Measurements from ENCODE around the gene CAPN2.
A peak's percentile ranks its signal among the peaks of the same experiment; 100 is the strongest.

DNA sequence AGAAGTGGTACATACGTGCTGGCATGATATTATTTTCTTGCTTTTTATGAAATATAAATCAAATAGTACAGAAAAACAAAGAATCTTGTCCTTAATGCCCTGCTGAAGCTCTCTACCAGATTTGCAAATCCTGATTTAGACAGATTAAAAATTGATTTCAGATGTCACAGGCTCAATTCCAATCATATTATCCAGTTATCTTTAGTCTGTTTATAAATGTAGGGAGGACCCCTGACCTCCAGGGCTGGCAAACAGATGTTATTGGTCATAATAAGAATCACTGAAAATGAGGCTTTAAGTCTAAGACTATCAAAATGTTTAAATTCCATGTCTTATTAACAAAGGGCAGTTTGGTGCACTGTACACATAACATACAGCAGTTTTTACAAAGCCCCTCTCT, 71.3 kb downstream of the CAPN2 start:
- TF ChIP-seq SMC3 (IDR thresholded peaks at IDR 0.05; ENCODE audit: low read depth, low read length) (no peak), POLR2AphosphoS5 (IDR thresholded peaks at IDR 0.05; ENCODE audit: low read depth, low read length) (no peak), EP300 (IDR thresholded peaks at IDR 0.05; ENCODE audit: borderline replicate concordance in 1 of 2, low read depth in 1 of 2, low read length in 1 of 2) (0 out of 4 replicates have a peak, but pooled peaks of 1 of the 2 experiments have one; percentile 14)
- TF ChIP-seq, protein P1, sequence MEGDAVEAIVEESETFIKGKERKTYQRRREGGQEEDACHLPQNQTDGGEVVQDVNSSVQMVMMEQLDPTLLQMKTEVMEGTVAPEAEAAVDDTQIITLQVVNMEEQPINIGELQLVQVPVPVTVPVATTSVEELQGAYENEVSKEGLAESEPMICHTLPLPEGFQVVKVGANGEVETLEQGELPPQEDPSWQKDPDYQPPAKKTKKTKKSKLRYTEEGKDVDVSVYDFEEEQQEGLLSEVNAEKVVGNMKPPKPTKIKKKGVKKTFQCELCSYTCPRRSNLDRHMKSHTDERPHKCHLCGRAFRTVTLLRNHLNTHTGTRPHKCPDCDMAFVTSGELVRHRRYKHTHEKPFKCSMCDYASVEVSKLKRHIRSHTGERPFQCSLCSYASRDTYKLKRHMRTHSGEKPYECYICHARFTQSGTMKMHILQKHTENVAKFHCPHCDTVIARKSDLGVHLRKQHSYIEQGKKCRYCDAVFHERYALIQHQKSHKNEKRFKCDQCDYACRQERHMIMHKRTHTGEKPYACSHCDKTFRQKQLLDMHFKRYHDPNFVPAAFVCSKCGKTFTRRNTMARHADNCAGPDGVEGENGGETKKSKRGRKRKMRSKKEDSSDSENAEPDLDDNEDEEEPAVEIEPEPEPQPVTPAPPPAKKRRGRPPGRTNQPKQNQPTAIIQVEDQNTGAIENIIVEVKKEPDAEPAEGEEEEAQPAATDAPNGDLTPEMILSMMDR (IDR thresholded peaks at IDR 0.05) = no peak
- TF ChIP-seq, protein P2, sequence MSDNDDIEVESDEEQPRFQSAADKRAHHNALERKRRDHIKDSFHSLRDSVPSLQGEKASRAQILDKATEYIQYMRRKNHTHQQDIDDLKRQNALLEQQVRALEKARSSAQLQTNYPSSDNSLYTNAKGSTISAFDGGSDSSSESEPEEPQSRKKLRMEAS (IDR thresholded peaks at IDR 0.05; ENCODE audit: low read depth) = no peak
